Measurements from ENCODE around the gene FAIM. TPM values are rescaled to one million over a fixed set of nuclear protein-coding genes. Genes with fewer than 3 reads are reported as not detected.

The FAIM gene
- total RNA-seq, 1 donor: 13.0 TPM

DNA sequence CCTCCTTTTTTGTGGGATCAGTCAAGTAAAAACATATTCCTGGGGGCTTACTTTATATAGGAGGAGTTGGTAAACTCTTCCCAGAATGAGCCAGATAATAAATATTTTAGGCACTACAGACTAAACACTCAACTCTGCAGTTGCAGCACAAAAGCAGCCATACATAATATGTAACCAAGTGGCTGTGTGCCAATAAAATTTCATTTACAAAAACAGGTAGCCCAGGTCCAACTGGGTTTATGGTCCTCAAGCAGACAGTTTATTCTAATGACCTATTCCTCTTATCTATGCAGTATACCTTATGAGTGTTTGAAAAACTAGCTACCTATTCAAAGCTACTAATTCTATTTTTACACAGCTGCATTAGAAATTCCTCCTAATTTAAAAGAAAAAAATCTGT, 61.8 kb downstream of the FAIM start:
- H3K4me3 ChIP-seq (ENCODE audit: insufficient read depth, low read length): no peak overlapping the region
- H4K20me1 ChIP-seq (ENCODE audit: insufficient read depth, low read length): no peaks in the 10 kb centered on the region
- peaks cover 10% of the 10 kb centered on the region for H3K4me1 ChIP-seq (ENCODE audit: insufficient read depth, low read length)
- no peaks in the 10 kb centered on the region for H3K27me3 ChIP-seq (ENCODE audit: insufficient read depth, low read length)
- no peak overlapping the region for H3K27ac ChIP-seq (ENCODE audit: low read depth, low read length)
- no peak overlapping the region for H3K4me2 ChIP-seq (ENCODE audit: insufficient read depth, low read length)
- no peak overlapping the region for H2AFZ ChIP-seq (ENCODE audit: low read length)
- H3K9me3 ChIP-seq (ENCODE audit: low read depth, low read length): peaks cover 1% of the 10 kb centered on the region
- TF ChIP-seq, protein P1, sequence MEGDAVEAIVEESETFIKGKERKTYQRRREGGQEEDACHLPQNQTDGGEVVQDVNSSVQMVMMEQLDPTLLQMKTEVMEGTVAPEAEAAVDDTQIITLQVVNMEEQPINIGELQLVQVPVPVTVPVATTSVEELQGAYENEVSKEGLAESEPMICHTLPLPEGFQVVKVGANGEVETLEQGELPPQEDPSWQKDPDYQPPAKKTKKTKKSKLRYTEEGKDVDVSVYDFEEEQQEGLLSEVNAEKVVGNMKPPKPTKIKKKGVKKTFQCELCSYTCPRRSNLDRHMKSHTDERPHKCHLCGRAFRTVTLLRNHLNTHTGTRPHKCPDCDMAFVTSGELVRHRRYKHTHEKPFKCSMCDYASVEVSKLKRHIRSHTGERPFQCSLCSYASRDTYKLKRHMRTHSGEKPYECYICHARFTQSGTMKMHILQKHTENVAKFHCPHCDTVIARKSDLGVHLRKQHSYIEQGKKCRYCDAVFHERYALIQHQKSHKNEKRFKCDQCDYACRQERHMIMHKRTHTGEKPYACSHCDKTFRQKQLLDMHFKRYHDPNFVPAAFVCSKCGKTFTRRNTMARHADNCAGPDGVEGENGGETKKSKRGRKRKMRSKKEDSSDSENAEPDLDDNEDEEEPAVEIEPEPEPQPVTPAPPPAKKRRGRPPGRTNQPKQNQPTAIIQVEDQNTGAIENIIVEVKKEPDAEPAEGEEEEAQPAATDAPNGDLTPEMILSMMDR (IDR thresholded peaks at IDR 0.05; ENCODE audit: extremely low read depth, low read depth, low read length): no peak
- no peaks in the 10 kb centered on the region for H3K79me2 ChIP-seq (ENCODE audit: insufficient read depth, low read length)
- no peaks in the 10 kb centered on the region for H3K36me3 ChIP-seq (ENCODE audit: insufficient read depth, low read length)
- DNase-seq (ENCODE audit: insufficient read length, low spot score, missing footprints): no peak

- H3K36me3 ChIP-seq (ENCODE audit: insufficient read depth, low read length): no peaks in the 10 kb centered on the region
- no peaks in the 10 kb centered on the region for H3K27me3 ChIP-seq (ENCODE audit: insufficient read depth, low read length)
- TF ChIP-seq, protein P1 (IDR thresholded peaks at IDR 0.05; ENCODE audit: extremely low read depth, low read depth, low read length): no peak
- H3K27ac ChIP-seq (ENCODE audit: low read depth, low read length): peak overlapping the region; percentile 66
- peaks cover 3% of the 10 kb centered on the region for H3K9me3 ChIP-seq (ENCODE audit: low read depth, low read length)
- H2AFZ ChIP-seq (ENCODE audit: low read length): no peak overlapping the region
- DNase-seq (ENCODE audit: insufficient read length, low spot score, missing footprints): no peak
- H3K4me2 ChIP-seq (ENCODE audit: insufficient read depth, low read length): no peak overlapping the region
- no peaks in the 10 kb centered on the region for H4K20me1 ChIP-seq (ENCODE audit: insufficient read depth, low read length)
- no peak overlapping the region for H3K4me3 ChIP-seq (ENCODE audit: insufficient read depth, low read length)
- H3K79me2 ChIP-seq (ENCODE audit: insufficient read depth, low read length): no peaks in the 10 kb centered on the region
- peaks cover 10% of the 10 kb centered on the region for H3K4me1 ChIP-seq (ENCODE audit: insufficient read depth, low read length)
Observed at GRCh38 chr3:138673641-138674530, 65.3 kb downstream of the FAIM start.

- no peaks in the 10 kb centered on the region for H3K79me2 ChIP-seq (ENCODE audit: insufficient read depth, low read length)
- no peak overlapping the region for H3K27ac ChIP-seq (ENCODE audit: low read depth, low read length)
- H4K20me1 ChIP-seq (ENCODE audit: insufficient read depth, low read length): no peaks in the 10 kb centered on the region
- no peak overlapping the region for H3K4me2 ChIP-seq (ENCODE audit: insufficient read depth, low read length)
- H3K4me3 ChIP-seq (ENCODE audit: insufficient read depth, low read length): no peak overlapping the region
- H3K9me3 ChIP-seq (ENCODE audit: low read depth, low read length): peaks cover 3% of the 10 kb centered on the region
- H3K4me1 ChIP-seq (ENCODE audit: insufficient read depth, low read length): peaks cover 10% of the 10 kb centered on the region
- H3K36me3 ChIP-seq (ENCODE audit: insufficient read depth, low read length): no peaks in the 10 kb centered on the region
- TF ChIP-seq, protein P1 (IDR thresholded peaks at IDR 0.05; ENCODE audit: extremely low read depth, low read depth, low read length): no peak
- no peaks in the 10 kb centered on the region for H3K27me3 ChIP-seq (ENCODE audit: insufficient read depth, low read length)
- DNase-seq (ENCODE audit: insufficient read length, low spot score, missing footprints): no peak
- H2AFZ ChIP-seq (ENCODE audit: low read length): no peak overlapping the region
Observed at GRCh38 chr3:138675393-138675792, 66.8 kb downstream of the FAIM start.

GRCh38 chr3:138678086-138678485, 69.5 kb downstream of the FAIM start:
- H3K27ac ChIP-seq (ENCODE audit: low read depth, low read length): no peak overlapping the region
- H3K4me1 ChIP-seq (ENCODE audit: insufficient read depth, low read length): peaks cover 10% of the 10 kb centered on the region
- DNase-seq (ENCODE audit: insufficient read length, low spot score, missing footprints): no peak
- peaks cover 3% of the 10 kb centered on the region for H3K9me3 ChIP-seq (ENCODE audit: low read depth, low read length)
- H3K36me3 ChIP-seq (ENCODE audit: insufficient read depth, low read length): peaks cover 7% of the 10 kb centered on the region
- no peak overlapping the region for H3K4me2 ChIP-seq (ENCODE audit: insufficient read depth, low read length)
- TF ChIP-seq, protein P1 (IDR thresholded peaks at IDR 0.05; ENCODE audit: extremely low read depth, low read depth, low read length): no peak
- H3K79me2 ChIP-seq (ENCODE audit: insufficient read depth, low read length): no peaks in the 10 kb centered on the region
- H4K20me1 ChIP-seq (ENCODE audit: insufficient read depth, low read length): no peaks in the 10 kb centered on the region
- H3K27me3 ChIP-seq (ENCODE audit: insufficient read depth, low read length): no peaks in the 10 kb centered on the region
- H3K4me3 ChIP-seq (ENCODE audit: insufficient read depth, low read length): no peak overlapping the region
- H2AFZ ChIP-seq (ENCODE audit: low read length): no peak overlapping the region
